ENCODE data around the gene SYT7.

The SYT7 gene

DNA sequence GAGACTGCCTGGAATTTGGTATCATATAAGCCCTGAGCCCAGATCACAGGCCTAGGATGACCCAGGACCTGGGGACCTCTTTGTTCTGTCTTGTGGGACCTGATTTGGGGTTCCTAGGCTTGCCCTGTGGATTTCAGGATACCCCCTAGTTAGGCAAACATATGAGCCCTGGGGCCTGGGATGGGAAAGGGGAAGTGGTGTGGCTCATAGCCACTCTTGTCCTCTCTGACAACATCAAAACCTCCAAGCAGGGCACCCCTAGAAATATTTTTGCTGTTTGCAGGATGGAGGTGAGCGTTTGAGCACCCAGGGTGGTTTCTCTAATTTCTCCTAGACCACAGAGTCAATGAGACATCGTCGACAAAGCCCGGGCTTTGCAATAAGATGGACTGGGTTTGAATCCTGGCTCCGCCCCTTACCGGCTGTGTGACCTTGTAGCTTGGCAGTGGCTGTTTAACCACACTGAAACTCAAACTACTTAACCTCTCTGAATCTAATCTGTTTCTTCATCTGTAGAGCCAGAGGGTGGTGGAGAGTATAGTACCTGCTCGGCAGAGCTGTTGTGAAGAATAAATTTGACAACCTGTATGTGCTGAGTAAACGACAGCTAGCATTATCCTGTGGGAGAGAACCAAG is 77.6 kb downstream of the SYT7 start:
- FAIRE-seq (no peak), DNase-seq (ENCODE audit: insufficient read length, low spot score) (no peak)
- TF ChIP-seq, protein P1, sequence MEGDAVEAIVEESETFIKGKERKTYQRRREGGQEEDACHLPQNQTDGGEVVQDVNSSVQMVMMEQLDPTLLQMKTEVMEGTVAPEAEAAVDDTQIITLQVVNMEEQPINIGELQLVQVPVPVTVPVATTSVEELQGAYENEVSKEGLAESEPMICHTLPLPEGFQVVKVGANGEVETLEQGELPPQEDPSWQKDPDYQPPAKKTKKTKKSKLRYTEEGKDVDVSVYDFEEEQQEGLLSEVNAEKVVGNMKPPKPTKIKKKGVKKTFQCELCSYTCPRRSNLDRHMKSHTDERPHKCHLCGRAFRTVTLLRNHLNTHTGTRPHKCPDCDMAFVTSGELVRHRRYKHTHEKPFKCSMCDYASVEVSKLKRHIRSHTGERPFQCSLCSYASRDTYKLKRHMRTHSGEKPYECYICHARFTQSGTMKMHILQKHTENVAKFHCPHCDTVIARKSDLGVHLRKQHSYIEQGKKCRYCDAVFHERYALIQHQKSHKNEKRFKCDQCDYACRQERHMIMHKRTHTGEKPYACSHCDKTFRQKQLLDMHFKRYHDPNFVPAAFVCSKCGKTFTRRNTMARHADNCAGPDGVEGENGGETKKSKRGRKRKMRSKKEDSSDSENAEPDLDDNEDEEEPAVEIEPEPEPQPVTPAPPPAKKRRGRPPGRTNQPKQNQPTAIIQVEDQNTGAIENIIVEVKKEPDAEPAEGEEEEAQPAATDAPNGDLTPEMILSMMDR (IDR thresholded peaks at IDR 0.05; ENCODE audit: insufficient read depth, missing control alignments), result no peak

- TF ChIP-seq, protein P1 (IDR thresholded peaks at IDR 0.05; ENCODE audit: insufficient read depth, missing control alignments), result no peak
- FAIRE-seq (no peak), DNase-seq (ENCODE audit: insufficient read length, low spot score) (no peak)
These were observed 78.4 kb downstream of the SYT7 start for GRCh38 chr11:61502522-61502921.

DNA sequence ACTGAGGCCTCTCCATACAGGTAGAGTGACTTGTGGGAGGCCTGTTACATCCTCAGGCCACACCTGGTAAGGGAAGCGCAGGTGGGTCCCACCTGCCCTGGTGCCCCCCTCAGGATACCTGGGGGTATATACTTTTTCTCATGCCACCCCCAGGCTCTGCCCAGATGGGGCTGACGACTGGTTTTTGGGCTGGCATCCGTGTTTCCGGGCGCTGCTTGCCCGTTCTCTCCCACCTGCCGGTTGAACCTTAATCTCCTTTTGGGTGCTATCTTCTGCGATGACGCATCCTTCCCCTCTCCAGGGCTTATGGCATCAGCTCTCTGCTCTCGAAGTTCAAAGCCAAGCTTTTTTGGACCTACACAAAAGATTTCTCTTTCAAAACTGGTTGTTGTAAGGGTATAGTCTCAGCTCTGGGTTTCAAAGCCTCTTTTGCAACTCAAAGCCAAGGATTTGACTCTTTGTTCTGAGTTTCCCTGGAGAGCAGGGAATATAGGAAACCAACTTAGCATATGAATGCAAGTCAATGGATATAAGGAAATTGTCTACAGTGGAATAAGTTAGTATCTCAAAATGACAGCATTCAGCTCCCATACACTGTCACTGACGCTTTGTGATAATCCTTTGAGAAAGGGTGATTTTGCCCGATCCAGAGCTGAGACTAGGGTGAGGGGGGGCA is 80.9 kb downstream of the SYT7 start:
- no peak for FAIRE-seq
- TF ChIP-seq, protein P1 (IDR thresholded peaks at IDR 0.05; ENCODE audit: insufficient read depth, missing control alignments), result no peak
- DNase-seq (ENCODE audit: insufficient read length, low spot score), result no peak

GRCh38 chr11:61498767-61499341 is 82.0 kb downstream of the SYT7 start:
- no peak for FAIRE-seq
- DNase-seq (ENCODE audit: insufficient read length, low spot score), result no peak
- TF ChIP-seq, protein P1 (IDR thresholded peaks at IDR 0.05; ENCODE audit: insufficient read depth, missing control alignments), result no peak

DNA sequence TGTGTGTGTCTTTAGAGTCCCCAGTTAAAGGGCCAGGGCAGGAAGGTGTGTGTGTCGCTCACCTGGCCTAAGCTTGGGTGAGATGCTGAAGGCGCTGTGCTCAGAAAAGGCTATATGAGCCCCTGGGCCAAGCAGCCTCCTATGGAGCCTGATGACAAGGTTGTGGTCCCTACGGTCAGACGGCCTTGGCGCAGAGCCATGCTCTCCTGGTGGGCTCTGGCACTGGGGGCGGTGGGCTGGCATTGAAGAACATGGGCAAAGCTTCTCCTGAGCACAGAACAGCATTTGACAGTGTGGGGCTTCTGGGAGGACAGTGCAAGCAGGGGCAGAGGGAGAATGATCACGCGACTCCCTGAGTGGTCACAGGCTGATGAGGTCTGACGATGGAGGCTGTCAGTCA is 83.0 kb downstream of the SYT7 start:
- FAIRE-seq (no peak), DNase-seq (ENCODE audit: insufficient read length, low spot score) (no peak)
- TF ChIP-seq, protein P1 (IDR thresholded peaks at IDR 0.05; ENCODE audit: insufficient read depth, missing control alignments), result no peak

DNA sequence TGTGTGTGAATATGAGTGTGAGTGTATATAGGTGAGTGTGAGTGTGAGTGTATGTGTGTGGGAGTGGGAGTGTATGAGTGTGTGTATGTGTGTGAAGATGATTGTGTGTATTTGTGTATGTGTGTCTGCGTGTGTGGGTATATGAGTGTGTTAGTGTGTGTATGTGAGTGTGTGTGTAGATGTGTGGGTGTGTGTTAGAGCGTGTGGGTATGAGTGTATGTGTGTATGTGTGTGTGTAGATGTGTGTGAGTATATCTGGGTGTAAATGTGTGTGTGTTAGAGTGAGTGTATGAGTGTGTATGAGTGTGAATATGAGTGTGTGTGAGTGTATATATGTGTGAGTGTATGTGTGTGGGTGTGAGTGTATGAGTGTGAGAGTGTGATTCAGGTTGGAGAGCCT is 83.4 kb downstream of the SYT7 start:
- FAIRE-seq (no peak), DNase-seq (ENCODE audit: insufficient read length, low spot score) (no peak)
- TF ChIP-seq, protein P1 (IDR thresholded peaks at IDR 0.05; ENCODE audit: insufficient read depth, missing control alignments), result no peak

All from D721Med (cell line).